C4-2B (cell line): ENCODE measurements around the gene TACSTD2.
"Not testable (repeated sequence)": the region's sequence is repeated elsewhere in the genome, so short reads cannot be mapped to it uniquely, and the experiment has no call there.

Experiments used
- H3K27ac ChIP-seq: fragments of 450-650 bp; 2 replicates; pipeline ENCODE4 v1.5.1; 2017
- ZFX ChIP-seq: fragments of 450-650 bp; IDR thresholded peaks from 2 replicates; pipeline ENCODE4 v1.6.1; 2017
- TF ChIP-seq, protein P1 (sequence below): fragments of 450-650 bp; conservative IDR thresholded peaks from 2 replicates; pipeline ENCODE4 v1.5.1; 2017; ENCODE audit warnings: mild to moderate bottlenecking

Gene TACSTD2, protein sequence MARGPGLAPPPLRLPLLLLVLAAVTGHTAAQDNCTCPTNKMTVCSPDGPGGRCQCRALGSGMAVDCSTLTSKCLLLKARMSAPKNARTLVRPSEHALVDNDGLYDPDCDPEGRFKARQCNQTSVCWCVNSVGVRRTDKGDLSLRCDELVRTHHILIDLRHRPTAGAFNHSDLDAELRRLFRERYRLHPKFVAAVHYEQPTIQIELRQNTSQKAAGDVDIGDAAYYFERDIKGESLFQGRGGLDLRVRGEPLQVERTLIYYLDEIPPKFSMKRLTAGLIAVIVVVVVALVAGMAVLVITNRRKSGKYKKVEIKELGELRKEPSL

DNA sequence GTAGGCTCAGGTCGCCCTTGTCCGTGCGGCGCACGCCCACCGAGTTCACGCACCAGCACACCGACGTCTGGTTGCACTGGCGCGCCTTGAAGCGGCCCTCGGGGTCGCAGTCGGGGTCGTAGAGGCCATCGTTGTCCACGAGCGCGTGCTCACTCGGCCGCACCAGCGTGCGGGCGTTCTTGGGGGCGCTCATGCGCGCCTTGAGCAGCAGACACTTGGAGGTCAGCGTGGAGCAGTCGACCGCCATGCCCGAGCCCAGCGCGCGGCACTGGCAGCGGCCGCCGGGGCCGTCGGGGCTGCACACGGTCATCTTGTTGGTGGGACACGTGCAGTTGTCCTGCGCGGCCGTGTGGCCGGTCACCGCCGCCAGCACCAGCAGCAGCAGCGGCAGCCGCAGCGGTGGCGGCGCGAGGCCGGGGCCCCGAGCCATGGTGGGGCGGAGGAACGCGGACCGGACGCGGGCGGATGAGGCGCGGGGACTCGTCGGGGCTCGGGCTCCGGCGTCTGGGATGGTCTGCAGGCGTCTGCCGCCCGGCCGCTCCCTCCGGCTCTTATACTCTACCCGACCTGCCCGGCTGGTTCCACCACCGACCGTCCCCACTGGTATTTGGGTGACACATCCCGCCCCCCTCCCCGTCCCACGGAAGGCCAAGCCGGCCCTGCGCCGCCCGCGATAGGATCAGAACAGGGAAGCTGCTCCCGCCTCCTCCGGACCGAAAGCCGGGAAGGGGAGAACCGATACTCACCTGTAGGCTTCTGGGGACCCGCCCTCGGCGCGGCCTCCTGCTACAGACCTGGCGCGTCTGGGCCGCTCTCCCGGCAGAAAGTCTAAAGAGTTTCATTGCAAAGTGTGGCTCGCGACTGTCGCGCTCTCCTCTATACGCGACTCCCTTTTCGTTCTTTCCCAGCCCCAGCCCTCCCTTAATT is at the start of gene TACSTD2:
Gene TACSTD2 (minus strand): TSS at position 526 of the 927 bp plus-strand sequence. CDS start 96 bp downstream, at position 430.
- peak within 1 kb of the TSS; percentile 20; the same call in 1 of the 2 replicates for H3K27ac ChIP-seq
- TF ChIP-seq ZFX, result no peak
- TF ChIP-seq, protein P1, sequence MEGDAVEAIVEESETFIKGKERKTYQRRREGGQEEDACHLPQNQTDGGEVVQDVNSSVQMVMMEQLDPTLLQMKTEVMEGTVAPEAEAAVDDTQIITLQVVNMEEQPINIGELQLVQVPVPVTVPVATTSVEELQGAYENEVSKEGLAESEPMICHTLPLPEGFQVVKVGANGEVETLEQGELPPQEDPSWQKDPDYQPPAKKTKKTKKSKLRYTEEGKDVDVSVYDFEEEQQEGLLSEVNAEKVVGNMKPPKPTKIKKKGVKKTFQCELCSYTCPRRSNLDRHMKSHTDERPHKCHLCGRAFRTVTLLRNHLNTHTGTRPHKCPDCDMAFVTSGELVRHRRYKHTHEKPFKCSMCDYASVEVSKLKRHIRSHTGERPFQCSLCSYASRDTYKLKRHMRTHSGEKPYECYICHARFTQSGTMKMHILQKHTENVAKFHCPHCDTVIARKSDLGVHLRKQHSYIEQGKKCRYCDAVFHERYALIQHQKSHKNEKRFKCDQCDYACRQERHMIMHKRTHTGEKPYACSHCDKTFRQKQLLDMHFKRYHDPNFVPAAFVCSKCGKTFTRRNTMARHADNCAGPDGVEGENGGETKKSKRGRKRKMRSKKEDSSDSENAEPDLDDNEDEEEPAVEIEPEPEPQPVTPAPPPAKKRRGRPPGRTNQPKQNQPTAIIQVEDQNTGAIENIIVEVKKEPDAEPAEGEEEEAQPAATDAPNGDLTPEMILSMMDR, result no peak

DNA sequence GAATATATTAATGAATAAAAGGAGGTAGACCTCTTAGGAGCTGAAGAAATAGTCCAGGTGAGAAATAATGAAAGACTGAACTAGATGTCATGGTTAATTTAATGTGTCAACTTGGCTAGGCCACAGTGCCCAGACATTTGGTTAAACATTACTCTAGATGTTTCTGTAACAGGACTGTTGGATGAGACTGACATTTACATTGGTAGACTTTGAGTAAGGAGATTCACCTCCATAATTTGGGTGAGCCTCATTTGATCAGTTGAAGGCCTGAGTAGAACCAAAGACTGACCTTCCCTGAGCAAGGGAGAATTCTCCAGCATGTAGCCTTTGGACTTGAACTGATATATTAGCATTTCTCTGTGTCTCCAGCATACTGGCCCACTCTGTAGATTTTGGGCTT is 49.2 kb upstream of the TACSTD2 start:
- no peak overlapping the region for H3K27ac ChIP-seq
- TF ChIP-seq, protein P1, result no peak
- TF ChIP-seq ZFX, result no peak

DNA sequence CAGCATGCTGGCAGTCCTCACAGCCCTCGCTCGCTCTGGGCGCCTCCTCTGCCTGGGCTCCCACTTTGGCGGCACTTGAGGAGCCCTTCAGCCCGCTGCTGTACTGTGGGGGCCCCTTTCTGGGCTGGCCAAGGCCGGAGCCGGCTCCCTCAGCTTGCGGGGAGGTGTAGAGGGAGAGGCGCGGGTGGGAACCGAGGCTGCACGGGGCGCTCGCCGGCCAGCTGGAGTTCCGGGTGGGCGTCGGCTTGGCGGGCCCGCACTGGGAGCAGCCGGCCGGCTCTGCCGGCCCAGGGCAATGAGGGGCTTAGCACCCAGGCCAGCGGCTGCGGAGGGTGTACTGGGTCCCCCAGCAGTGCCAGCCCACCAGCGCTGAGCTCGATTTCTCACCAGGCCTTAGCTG is 46.2 kb upstream of the TACSTD2 start:
- H3K27ac ChIP-seq, result not testable (repeated sequence)

DNA sequence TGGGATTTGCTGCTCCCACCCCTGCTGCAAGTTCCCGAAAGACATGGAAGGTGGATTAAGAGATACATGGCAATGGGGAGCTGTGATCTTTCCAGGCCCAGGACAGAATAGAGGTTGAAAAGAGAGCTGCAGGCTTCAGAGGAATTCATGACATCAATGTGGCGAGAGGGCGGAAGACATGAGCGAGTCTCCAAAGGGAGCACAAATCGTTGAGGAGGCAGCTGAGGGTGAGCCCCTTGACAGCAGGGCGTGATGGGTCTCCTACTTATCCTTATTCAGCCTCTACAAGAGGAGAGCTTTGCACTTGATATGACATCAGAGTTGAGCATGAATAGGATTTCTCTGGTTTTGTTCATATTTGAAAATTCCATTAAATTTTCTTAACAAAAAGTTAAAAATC is 45.5 kb upstream of the TACSTD2 start:
- no peak for TF ChIP-seq ZFX
- TF ChIP-seq, protein P1, result no peak

DNA sequence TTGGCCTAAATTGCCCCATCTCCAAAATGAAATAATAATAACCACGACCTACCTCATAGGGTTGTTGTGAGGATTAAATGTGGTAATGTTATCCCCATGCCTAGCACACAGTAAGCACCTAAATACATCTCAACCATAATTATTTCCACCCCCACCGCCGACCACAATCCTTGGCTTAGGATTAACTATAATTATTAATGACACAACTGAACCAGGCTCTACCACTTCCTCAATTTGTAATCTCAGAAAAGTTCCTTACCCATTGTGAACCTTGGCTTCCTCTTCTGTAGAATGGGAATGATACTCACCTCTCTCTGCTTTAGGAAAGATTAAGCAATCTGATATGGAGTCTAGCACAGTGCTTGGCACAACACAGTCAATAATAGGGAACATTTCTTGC is 44.3 kb upstream of the TACSTD2 start:
- H3K27ac ChIP-seq, result peak overlapping the region; percentile 96
- no peak for TF ChIP-seq ZFX
- TF ChIP-seq, protein P1, result no peak

More for the DNA sequence above, 45.5 kb upstream of the TACSTD2 start:
- H3K27ac ChIP-seq, result peak overlapping the region; percentile 96

DNA sequence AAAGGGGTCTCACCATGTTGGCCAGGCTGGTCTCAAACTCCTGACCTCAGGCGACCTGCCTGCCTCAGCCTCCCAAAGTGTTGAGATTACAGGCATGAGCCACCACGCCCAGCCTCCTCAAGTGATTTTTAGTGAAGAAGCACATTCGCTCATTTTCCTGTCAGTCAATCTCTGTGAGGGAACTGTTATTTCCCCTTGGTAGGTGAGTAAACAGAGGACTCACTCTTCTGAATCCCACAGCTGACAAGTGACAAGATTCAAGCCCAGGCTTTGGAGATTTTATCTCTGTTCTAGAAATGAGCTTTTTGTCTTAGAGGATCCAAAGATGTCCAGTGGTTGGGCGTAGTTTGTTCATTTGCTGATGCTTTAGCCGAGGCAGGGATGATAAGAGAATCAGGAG is 43.9 kb upstream of the TACSTD2 start:
- peak overlapping the region; percentile 96 for H3K27ac ChIP-seq
- TF ChIP-seq, protein P1, result no peak
- TF ChIP-seq ZFX, result no peak

DNA sequence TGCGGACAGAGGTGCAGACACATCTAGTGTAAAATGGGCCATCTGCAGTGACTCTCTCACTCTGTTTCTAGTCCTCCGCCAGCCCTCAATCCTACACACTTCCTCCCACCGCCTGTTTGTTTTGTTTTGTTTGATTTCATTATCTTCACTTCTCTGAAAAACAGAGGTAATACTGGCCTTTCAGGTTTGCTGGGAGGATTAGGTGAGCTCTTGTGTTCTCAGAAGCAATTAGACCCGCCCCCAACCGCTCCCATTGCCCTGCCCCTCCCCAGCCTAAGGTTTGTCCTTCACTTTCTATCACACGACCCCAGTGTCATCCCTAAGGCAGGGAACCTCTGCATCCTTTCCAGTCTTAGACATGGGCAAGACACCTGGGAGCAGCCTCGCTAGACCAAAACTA is 43.2 kb upstream of the TACSTD2 start:
- no peak for TF ChIP-seq ZFX
- TF ChIP-seq, protein P1, result no peak
- H3K27ac ChIP-seq, result peak overlapping the region; percentile 96
